Skeletal muscle satellite cell (primary cell): ENCODE data around the gene UBE2D4.
"Not testable (repeated sequence)": the region's sequence is repeated elsewhere in the genome, so short reads cannot be mapped to it uniquely, and the experiment has no call there.

Experiments used
- H3K27me3 ChIP-seq: 2 replicates; pipeline ENCODE4 v1.7.0; 2013; ENCODE audit warnings: low read length; ENCODE audit not compliant: control insufficient read depth, insufficient read depth
- H3K36me3 ChIP-seq: 2 replicates; pipeline ENCODE4 v1.7.0; 2013; ENCODE audit warnings: mild to moderate bottlenecking, control low read depth, low read length; ENCODE audit not compliant: insufficient read depth
- H3K4me1 ChIP-seq: 2 replicates; pipeline ENCODE4 v1.7.0; 2013; ENCODE audit warnings: low read length; ENCODE audit not compliant: control insufficient read depth, insufficient read depth
- H3K4me2 ChIP-seq: 2 replicates; pipeline ENCODE4 v1.7.0; 2013; ENCODE audit warnings: mild to moderate bottlenecking, low read length
- H3K4me3 ChIP-seq: 2 replicates; pipeline ENCODE4 v1.7.0; 2013; ENCODE audit warnings: low read length
- H3K9ac ChIP-seq: 2 replicates; pipeline ENCODE4 v1.7.0; 2013; ENCODE audit warnings: mild to moderate bottlenecking, low read depth, low read length, moderate library complexity
- H3K9me3 ChIP-seq: replicated peaks from 2 replicates; pipeline ENCODE4 v1.7.0; 2013; ENCODE audit warnings: mild to moderate bottlenecking, control low read depth, low read length

Gene UBE2D4

DNA sequence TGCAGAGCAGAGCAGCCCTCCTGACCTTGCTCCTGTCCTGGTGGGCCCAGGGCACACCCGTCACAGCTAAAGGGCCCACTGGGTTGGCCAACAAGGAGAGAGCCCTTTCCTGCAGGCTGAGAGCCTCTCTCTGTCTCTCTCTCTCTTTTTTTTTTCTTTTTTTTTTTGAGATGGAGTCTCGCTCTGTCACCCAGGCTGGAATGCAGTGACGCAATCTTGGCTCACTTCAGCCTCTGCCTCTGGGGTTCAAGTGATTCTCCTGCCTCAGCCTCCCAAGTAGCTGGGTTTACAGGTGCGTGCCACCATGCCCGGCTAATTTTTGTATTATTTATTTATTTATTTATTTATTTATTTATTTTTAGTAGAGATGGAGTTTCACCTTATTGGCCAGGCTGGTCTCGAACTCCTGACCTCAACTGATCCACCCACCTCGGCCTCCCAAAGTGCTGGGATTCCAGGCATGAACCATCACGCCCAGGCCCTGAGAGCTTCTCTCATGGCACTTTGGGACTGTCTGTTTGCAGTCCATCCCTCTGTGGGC lies 47.9 kb downstream of the UBE2D4 start:
- not testable (repeated sequence) for H3K9ac ChIP-seq, H3K27me3 ChIP-seq, H3K36me3 ChIP-seq, H3K4me3 ChIP-seq, H3K4me1 ChIP-seq, H3K4me2 ChIP-seq, H3K9me3 ChIP-seq

DNA sequence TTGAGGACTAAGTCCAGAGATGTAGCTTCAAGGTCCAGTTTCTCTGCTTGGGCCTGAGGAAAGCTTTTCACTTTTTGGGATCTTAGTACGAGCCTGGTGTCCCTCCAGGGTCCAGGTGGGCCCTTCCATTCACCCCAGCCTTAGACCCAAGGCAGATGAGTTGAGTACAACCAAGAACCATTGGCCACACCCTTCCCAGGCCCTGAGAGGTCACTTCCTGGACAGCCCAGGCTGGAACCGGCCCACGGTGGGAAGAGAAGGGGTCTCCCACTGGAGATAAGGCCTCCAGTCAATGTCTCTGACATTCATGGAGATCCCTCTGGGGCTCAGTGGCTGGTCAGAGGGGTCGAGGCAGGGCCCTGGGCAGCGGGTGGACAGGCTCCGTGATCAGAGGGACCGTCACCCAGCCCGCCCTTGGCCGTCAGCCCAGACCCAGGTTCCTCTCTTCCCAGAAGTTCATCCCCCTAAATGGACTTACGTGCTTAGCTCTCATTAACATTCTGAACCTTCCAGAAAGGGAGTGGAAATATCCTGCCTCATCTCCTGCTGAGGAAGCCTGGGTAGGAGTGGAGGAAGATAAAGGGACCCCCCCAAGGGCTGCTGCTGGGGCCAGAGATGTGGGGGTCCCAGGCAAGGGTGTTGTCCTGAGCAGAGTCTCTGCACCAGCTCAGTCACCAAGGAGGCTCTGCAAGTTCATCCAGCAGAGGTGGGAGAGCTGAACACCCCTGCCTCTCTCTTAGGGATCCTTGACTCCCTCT lies 48.7 kb downstream of the UBE2D4 start:
- H3K4me3 ChIP-seq, H3K4me2 ChIP-seq, H3K9me3 ChIP-seq, H3K4me1 ChIP-seq, H3K36me3 ChIP-seq, H3K27me3 ChIP-seq, H3K9ac ChIP-seq: not testable (repeated sequence)

DNA sequence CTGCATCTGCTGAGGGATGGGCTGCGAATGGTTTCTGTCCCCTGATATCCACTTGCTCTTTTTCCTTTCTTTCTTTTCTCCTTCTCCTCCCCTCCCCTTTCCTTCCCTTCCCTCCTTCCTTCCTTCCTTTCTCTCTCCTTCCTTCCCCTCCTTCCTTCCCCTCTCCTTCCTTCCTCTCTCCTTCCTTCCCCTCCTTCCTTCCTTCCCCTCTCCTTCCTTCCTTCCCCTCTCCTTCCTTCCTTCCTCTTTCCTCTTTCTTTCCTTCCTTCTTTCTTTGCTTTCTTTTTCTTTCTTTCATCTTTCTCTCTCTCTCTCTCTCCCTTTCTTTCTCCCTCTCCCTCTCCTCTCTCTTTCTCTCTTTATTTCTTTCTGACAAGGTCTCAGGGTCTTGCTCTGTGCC lies 51.3 kb downstream of the UBE2D4 start:
- no peaks in the 10 kb centered on the region for H3K9me3 ChIP-seq
- H3K36me3 ChIP-seq: no peaks in the 10 kb centered on the region
- H3K9ac ChIP-seq: no peak overlapping the region
- H3K4me3 ChIP-seq: no peak overlapping the region
- H3K27me3 ChIP-seq: no peaks in the 10 kb centered on the region
- no peak overlapping the region for H3K4me2 ChIP-seq
- no peaks in the 10 kb centered on the region for H3K4me1 ChIP-seq

DNA sequence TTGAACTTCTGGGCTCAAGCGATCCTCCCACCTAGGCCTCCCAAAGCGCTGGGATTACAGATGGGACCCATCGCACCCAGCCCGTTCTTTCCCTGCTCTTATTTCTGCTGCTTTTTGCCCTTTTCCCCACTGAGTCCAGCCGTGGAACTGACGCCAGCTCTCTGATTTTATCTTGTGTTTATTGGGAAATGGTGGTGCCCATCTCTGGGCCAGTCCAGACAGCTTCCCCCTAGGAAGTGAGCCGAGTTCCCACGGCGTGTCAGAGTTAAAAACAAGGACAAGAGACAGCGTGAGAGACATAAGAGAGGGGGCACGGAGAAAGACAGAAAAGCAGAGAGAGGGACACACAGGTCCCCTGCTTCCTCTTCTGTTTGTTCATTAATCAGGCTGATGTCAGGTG lies 51.9 kb downstream of the UBE2D4 start:
- not testable (repeated sequence) for H3K4me2 ChIP-seq, H3K9me3 ChIP-seq, H3K36me3 ChIP-seq, H3K9ac ChIP-seq, H3K27me3 ChIP-seq, H3K4me3 ChIP-seq, H3K4me1 ChIP-seq

DNA sequence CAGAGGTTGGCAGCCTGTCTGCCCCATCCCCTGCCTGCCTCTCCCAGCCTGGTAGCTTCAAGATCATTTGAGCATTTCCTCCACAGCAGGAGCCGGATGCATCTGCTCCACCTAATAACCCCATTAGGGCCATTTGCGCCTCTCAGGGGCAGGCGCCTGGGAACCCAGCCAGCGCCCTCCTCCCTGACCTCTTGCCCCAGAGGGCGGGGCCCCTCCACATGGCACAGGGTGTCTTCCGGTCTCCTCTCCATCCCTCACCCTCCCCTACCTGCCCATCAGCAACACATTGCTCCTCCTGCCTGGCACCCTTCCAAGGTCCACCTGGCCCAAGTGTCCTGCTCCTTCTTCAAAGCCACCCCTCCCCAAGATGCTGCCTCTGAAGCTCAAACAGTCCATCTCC lies 56.6 kb downstream of the UBE2D4 start:
- H3K4me1 ChIP-seq, H3K9me3 ChIP-seq, H3K4me3 ChIP-seq, H3K9ac ChIP-seq, H3K27me3 ChIP-seq, H3K4me2 ChIP-seq, H3K36me3 ChIP-seq: not testable (repeated sequence)

DNA sequence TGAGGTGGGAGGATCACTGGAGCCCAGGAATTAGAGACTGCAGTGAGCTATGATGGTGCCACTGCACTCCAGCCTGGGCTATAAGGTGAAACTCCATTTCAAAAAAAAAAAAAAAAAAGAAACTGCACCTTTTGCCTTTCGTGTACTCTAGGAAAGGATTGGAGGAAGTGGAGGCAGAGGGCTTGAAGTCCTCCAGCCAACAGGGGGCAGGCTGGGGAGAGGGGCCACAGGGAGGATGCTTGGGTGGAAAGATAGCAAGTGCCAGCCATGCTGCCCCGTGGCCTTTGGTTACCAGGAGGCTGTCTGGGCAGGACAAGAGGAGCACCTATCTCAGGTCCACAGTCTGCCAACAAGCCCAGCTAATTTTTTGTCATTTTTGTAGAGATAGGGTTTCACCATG lies 57.5 kb downstream of the UBE2D4 start:
- not testable (repeated sequence) for H3K4me1 ChIP-seq, H3K36me3 ChIP-seq, H3K27me3 ChIP-seq, H3K4me3 ChIP-seq, H3K9me3 ChIP-seq, H3K4me2 ChIP-seq, H3K9ac ChIP-seq

DNA sequence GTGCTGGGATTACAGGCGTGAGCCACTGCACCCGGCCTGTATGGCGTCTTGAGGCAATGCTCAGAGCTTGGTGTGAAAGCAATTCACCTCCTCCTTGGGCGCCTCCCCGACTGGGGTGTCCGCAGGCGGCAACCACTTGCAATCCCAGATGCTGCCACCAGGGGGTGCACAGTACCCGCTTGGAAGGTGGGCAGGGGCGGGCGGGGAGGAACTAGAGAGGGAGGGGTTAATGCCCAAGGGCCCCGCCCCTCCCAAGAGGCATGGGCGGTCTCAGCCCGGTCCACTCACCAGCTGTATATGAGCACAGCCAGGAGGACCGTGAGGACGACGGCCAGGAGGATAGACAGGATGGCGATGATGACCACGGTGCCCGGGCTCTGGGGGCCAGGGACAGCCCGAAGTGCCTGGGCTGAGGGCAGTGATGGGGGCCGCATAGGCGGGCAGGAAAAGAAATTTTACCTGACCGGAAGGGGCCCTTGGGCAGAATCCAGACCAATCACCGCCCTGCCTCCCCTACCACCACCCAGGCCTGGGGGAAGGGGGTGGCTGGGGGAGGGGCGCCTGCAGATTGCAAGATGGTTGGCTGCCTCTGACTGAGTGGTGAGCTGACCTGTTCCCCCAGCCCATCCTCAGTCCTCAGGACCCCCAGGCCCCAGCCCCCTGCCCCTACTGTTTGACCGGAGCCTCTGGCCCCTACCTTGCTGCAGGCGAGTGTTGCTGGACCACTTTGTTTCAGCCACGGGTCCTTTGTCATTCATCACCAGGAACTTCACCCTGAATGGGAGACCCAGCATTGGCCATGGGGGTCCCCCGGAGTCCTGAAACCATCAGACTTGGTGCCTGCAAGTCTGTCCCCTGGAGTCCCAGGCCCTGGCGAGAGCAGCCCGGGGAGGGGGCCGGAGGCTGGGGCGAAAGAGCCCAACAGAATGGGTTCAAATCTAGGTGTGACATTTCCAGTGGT lies 59.9 kb downstream of the UBE2D4 start:
- not testable (repeated sequence) for H3K4me1 ChIP-seq, H3K9me3 ChIP-seq, H3K4me2 ChIP-seq, H3K27me3 ChIP-seq, H3K9ac ChIP-seq, H3K36me3 ChIP-seq, H3K4me3 ChIP-seq

DNA sequence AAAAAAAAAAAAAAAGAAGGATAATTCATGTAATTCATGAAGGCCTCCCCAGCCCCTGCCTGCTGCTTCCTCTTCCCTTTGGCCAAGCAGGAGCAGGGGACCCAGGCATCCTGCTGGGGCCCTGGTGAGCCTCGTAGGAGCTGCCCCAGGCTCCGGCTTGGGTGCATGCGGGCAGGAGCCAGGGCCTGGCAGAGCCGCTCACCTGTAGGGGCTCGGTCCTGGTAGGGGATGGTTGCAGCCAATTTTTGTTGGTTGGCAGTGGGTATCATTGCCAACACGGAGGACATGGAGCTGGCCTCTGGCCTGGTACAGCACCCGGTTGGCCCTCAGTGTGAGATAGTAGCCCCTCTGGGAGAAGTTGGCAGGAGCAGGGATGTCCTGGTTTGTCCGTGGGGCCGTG lies 61.2 kb downstream of the UBE2D4 start:
- not testable (repeated sequence) for H3K4me3 ChIP-seq, H3K4me2 ChIP-seq, H3K9ac ChIP-seq, H3K36me3 ChIP-seq, H3K27me3 ChIP-seq, H3K9me3 ChIP-seq, H3K4me1 ChIP-seq

DNA sequence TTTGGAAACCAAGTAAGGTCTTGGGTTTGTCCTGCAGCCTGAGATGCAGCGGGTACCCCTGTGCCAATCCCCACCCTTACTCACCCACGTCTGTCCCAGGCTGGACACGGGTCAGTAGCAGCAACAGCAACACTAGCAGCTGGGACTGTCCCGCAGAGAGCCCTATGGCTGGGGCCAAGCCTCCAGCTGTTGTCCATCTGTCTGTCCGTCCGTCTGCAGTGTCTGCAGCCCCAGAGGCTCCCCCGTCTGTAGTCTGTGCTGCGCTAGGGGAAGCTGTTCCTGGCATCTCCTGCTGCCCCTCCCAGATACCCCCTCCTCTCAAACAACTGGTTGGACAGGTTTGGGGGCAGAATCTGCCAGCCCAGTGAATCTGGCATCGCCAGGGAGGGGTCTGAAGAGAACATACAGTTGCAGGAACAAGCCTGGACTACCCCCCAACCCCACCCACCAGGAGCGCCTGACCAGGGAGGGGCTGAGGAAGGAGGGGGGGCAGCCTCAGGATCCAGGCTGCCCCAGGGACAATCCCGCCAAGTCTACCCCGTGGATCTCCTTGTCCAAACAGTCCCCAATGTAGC lies 63.9 kb downstream of the UBE2D4 start:
- not testable (repeated sequence) for H3K4me3 ChIP-seq, H3K4me2 ChIP-seq, H3K9ac ChIP-seq

DNA sequence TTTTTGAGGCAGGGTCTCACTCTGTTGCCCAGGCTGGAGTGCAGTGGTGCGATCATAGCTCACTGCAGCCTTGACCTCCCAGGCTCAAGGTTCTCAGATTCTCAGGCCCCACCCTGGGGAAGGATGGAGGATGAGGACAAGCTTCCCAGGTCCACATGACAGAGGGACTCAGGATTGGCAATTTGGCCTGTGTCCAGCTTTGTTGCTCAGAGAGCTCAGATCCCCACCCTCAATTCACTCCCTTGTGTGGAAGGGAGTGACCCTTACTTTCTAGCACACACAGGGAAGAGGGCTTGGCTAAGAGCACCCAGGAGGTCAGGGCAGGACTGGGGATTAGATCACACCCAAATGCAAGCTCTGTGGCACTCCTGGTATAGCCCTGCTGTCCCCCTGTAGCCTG lies 64.6 kb downstream of the UBE2D4 start:
- not testable (repeated sequence) for H3K4me3 ChIP-seq, H3K4me1 ChIP-seq, H3K9me3 ChIP-seq, H3K27me3 ChIP-seq, H3K9ac ChIP-seq, H3K4me2 ChIP-seq, H3K36me3 ChIP-seq

More for the DNA sequence above, 63.9 kb downstream of the UBE2D4 start:
- not testable (repeated sequence) for H3K27me3 ChIP-seq, H3K4me1 ChIP-seq, H3K36me3 ChIP-seq, H3K9me3 ChIP-seq

DNA sequence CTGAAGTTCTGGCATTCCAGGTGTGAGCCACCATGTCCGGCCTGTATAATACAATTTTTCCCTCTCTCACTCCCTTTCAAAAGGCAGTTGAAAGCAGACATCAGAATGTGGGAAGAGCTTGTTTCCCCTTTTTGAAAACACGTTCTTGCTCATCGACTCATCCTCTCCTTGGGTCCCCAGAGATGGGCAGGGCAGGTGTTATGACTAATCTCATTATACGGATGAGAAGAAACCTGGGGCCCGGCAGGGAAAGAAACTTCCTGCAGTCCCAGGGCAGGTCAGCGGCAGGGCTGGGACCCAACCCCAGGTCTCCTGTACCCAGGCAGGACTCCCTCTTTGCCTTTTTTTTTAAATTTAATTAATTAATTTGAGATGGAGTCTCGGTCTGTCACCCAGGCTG lies 66.7 kb downstream of the UBE2D4 start:
- not testable (repeated sequence) for H3K4me2 ChIP-seq, H3K27me3 ChIP-seq, H3K36me3 ChIP-seq, H3K4me1 ChIP-seq, H3K4me3 ChIP-seq, H3K9me3 ChIP-seq, H3K9ac ChIP-seq
